Activated T-cell treated with anti-CD3 and anti-CD28 coated beads for 4 hours (primary cell): ENCODE results near the gene XYLT1.

ENCODE experiments used
- DNase-seq: peaks from one replicate; pipeline ENCODE4 v3.0.0-alpha.2; 2020

Gene XYLT1

GRCh38 chr16:17392857-17393692 lies 77.7 kb downstream of the XYLT1 start:
- no peak for DNase-seq

GRCh38 chr16:17392127-17392856 lies 78.5 kb downstream of the XYLT1 start:
- no peak for DNase-seq

- no peak for DNase-seq
Observed at GRCh38 chr16:17391715-17392114, 79.0 kb downstream of the XYLT1 start.

DNA sequence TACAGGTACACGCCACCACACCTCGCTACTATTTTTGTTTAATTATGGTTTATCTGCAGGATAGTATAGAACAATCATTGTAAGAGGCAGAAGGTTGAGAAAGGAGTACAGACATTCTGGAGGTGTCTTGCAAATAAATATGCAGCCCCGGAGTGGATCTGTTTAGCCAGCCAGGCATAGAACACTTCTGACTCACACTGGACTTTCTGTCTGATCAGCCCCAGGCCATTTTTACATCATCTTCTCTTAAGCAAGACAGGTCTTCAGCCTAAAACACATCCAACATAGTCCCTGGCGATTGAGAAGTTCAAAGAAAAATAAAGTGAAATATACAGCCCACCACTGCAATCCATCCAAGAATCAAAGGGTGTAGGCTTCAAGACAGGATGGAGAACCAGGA lies 81.4 kb downstream of the XYLT1 start:
- DNase-seq: no peak

- no peak for DNase-seq
Observed at GRCh38 chr16:17387256-17387655, 83.5 kb downstream of the XYLT1 start.

DNA sequence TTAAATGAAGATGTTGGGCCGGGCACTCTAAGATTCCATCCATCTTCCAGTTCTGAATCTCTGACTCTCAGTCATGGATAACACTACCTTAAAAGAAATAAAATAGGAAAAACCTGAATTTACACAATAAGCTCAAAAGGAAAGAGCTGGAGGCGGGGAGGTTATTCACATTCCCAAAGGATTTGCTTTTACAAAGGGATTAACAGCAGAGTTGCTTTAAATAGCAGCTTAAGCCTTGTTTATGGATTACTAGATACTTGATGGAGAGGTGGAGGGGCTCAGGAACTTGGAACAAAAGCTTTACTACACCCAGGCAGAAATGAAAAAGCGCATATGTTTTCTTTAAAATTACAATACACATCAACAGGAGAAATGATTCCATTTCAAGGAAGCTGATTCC lies 84.5 kb downstream of the XYLT1 start:
- DNase-seq: no peak

GRCh38 chr16:17384471-17384870 lies 86.3 kb downstream of the XYLT1 start:
- no peak for DNase-seq

GRCh38 chr16:17382949-17383863 lies 87.6 kb downstream of the XYLT1 start:
- no peak for DNase-seq

DNA sequence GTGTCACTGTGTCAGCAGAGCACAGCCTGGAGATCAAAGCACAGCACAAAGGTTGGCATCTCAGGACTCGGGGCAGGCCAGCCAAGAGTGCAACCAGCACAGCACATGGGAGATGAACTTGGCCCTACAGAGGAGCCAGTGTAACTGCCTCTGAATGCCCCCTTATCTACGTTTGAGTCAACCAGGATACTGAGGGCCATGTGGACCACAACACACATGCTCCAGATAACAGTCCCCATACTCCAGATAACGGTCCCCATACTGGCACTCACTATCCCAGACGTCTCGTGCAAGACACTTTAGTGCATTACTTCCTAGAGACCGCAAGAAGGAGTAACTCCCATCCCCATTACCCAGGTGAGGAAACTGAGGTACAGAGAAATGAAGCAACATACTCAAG lies 88.2 kb downstream of the XYLT1 start:
- DNase-seq: no peak

GRCh38 chr16:17381784-17382183 lies 89.0 kb downstream of the XYLT1 start:
- no peak for DNase-seq

GRCh38 chr16:17380613-17381012 lies 90.1 kb downstream of the XYLT1 start:
- no peak for DNase-seq

- no peak for DNase-seq
Observed at GRCh38 chr16:17379121-17379571, 91.6 kb downstream of the XYLT1 start.

- no peak for DNase-seq
Observed at GRCh38 chr16:17377360-17378324, 93.1 kb downstream of the XYLT1 start.

- DNase-seq: no peak
Observed at GRCh38 chr16:17375461-17376304, 95.1 kb downstream of the XYLT1 start.

DNA sequence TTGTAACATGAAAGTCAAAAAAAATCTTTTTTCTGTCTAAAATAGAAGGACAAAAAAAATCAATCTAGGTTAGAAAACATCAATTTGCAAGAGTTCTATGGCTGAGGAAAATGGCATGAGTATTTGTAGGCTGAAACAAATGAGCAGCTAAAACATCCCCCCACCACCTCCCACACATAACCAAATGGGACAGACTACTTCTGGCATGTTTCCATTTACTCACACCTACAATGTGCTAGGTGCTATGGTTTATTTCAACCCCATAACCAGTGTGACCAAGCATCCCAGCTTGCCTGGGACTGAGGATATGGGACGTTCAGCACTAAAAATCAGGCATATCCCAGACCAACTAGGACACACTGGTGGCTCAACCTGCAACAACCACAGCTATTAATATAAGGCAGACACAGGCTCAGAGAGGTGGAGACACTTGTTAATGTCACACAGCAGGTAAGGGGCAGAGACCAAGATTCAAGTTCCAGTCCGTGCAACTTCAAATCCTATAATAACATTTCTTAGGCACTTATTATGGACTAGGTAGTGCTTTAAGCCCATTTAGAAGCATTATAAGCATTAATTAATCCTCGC lies 96.0 kb downstream of the XYLT1 start:
- DNase-seq: no peak

DNA sequence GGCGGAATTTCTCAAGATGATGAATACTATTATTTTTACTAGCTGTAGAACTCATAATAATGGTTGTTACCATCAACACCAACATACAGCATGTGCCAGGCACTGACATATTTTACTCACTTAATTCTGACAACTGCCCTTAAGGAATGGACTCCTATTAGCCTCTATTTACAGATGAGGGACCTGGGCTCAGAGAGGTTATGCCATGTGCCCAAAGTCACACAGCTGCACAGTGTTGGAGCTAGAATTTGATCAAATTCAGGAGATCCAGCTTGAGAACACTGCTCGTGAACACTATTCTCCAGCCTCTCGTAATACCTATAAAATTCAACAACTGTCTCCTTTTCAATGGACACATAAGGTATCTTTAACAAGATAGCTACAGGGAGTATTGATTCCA lies 97.2 kb downstream of the XYLT1 start:
- no peak for DNase-seq

GRCh38 chr16:17372386-17372785 lies 98.4 kb downstream of the XYLT1 start:
- DNase-seq: no peak

DNA sequence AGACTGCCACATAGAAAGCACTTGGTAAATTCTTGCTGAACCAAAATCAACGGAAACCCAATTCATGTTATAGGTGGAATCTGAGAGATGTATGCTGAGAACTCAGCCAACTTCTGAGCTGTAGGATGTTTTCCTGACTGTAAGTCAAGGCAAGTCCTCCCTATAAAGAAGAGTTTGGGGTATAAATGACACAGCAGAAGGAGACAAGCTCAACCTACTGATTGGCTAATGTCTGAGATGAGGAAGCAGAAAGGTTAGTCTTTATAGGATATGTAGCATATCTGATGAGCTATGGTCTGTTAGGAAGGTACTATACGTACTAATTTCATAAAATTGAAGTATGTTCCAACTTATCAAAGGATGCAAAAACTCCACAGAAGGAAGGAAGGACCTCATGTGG lies 99.5 kb downstream of the XYLT1 start:
- no peak for DNase-seq

DNA sequence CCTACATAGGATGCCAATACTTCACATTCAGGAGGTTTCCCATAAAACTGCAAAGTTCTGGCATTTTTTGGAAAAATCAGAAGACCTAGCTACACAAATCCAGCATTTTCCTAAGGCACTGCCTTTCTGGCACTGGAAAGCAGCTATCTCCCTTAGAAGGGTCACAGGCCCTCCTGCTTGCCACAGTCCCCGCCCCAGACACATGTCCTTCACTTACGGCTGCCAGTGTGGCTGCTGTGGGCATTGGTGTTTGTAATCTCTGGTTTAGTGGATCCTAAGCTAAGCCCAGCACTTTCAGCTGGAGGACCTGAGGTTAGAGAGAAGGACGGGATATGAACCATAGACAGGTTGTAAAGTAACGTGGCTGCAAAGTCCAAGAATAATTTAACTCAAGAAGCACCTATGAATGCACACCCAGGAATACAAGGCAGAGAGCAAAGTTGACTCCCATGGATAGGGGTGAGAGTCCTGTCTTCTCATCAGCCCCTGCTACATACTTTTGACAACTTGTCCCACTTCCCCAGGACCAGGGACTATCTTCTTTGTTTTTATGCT lies 100.0 kb downstream of the XYLT1 start:
- DNase-seq: no peak

GRCh38 chr16:17370223-17370707 lies 100.5 kb downstream of the XYLT1 start:
- DNase-seq: no peak
